ENCODE data around the gene CCDC74A.
"Not testable (repeated sequence)": the region's sequence is repeated elsewhere in the genome, so short reads cannot be mapped to it uniquely, and the experiment has no call there.

The CCDC74A gene

DNA sequence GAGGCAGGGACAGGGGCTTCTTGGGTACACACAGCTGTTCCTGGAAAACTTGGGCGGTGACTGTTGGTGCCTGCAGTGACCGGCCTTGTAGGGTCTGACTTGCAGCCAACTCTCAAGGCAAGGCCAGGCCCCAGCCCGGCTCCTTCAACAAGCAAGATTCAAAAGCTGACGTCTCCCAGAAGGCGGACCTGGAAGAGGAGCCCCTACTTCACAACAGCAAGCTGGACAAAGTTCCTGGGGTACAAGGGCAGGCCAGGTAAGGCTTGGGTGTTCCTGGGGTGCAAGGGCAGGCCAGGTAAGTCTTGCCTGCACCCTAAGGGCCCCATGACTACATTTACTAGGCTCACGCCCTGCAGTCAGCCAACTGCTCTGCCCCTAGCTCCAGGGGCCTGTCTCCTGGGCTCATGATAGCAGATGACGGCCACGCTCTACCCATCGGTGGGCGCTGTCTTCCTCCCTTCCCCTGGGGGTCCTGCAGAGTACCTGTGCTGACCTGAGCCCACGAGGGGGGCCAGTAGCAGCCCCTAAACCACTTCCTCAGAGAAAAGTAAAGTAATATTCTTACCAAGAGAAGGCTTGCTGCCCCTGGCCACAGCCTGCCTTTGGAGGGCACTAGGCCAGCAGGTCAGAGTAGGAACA is 4.0 kb downstream of the CCDC74A start:
- not testable (repeated sequence) for H3K4me3 ChIP-seq (ENCODE audit: insufficient read depth in 1 of 2, low read depth in 1 of 2, low read length in 2 of 2); H3K27ac ChIP-seq (ENCODE audit: low read length, poor library complexity, severe bottlenecking); H2BK15ac ChIP-seq (ENCODE audit: low read depth, poor library complexity, severe bottlenecking); H3K4me1 ChIP-seq (ENCODE audit: control insufficient read depth, insufficient read depth, low read depth, low read length); H3K27me3 ChIP-seq (ENCODE audit: control insufficient read depth in 1 of 2, insufficient read depth in 1 of 2, low read length in 2 of 2); H3K36me3 ChIP-seq (ENCODE audit: control insufficient read depth in 1 of 2, insufficient read depth in 2 of 2, low read depth in 1 of 2, low read length in 2 of 2); H4K91ac ChIP-seq (ENCODE audit: low read length); H3K23ac ChIP-seq (ENCODE audit: low read length in 2 of 2); H2BK12ac ChIP-seq (ENCODE audit: low read length in 2 of 2); H3K14ac ChIP-seq (ENCODE audit: low read length in 2 of 2); H4K8ac ChIP-seq (ENCODE audit: low read length); H2BK120ac ChIP-seq (ENCODE audit: low read depth, low read length); H3K4ac ChIP-seq (ENCODE audit: low read depth in 1 of 2, low read length in 2 of 2); H2BK5ac ChIP-seq (ENCODE audit: low read depth, low read length, poor library complexity, severe bottlenecking); H2AK5ac ChIP-seq (ENCODE audit: low read length, severe bottlenecking); H3K18ac ChIP-seq (ENCODE audit: low read depth in 1 of 2, low read length in 2 of 2); H3K79me1 ChIP-seq (replicated peaks; ENCODE audit: low read length, poor library complexity, severe bottlenecking); H2AFZ ChIP-seq (ENCODE audit: low read depth, low read length); H3K9ac ChIP-seq (ENCODE audit: low read length); H3K4me2 ChIP-seq (ENCODE audit: low read length, poor library complexity, severe bottlenecking); H3K9me3 ChIP-seq (ENCODE audit: control insufficient read depth, low read length); DNase-seq
- 95% methylated on average over 4 of the region's 11 CpGs for WGBS

DNA sequence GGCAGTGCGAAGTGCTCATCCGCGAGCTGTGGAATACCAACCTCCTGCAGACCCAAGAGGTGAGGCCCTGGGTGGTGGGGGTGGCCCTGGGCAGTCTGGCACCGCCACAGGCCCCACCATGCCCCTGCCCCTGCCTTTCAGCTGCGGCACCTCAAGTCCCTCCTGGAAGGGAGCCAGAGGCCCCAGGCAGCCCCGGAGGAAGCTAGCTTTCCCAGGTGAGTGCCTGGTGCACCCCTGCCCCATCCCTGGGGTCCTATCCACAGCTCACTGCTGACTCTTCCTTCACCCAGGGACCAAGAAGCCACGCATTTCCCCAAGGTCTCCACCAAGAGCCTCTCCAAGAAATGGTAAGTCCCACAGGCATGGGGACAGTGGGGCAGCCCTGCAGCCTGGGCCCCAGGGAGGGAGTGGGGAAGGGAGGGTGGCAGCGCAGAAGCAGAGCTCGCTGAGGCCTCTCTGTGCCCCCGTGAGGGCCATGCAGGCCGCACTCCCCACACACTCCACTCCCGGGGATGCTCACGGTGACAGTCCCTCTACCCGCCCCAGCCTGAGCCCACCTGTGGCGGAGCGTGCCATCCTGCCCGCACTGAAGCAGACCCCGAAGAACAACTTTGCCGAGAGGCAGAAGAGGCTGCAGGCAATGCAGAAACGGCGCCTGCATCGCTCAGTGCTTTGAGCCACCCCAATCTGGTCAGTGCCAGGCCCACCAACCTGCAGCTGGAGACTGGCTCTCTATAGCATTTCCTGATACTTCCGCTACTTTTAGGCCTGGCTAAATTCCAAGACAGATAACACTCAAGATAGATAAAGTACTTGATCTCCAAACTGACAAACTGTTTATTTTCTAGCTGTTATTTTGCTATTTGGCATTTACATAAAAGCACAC is 5.3 kb downstream of the CCDC74A start:
- not testable (repeated sequence) for H3K36me3 ChIP-seq (ENCODE audit: control insufficient read depth in 1 of 2, insufficient read depth in 2 of 2, low read depth in 1 of 2, low read length in 2 of 2); H3K9me3 ChIP-seq (ENCODE audit: control insufficient read depth, low read length); H2BK15ac ChIP-seq (ENCODE audit: low read depth, poor library complexity, severe bottlenecking); H4K91ac ChIP-seq (ENCODE audit: low read length); H2BK12ac ChIP-seq (ENCODE audit: low read length in 2 of 2); H3K18ac ChIP-seq (ENCODE audit: low read depth in 1 of 2, low read length in 2 of 2); H2BK120ac ChIP-seq (ENCODE audit: low read depth, low read length); H3K4me2 ChIP-seq (ENCODE audit: low read length, poor library complexity, severe bottlenecking); DNase-seq; H3K14ac ChIP-seq (ENCODE audit: low read length in 2 of 2); H3K23ac ChIP-seq (ENCODE audit: low read length in 2 of 2); H3K4me1 ChIP-seq (ENCODE audit: control insufficient read depth, insufficient read depth, low read depth, low read length); H4K8ac ChIP-seq (ENCODE audit: low read length); H3K79me1 ChIP-seq (replicated peaks; ENCODE audit: low read length, poor library complexity, severe bottlenecking); H3K4ac ChIP-seq (ENCODE audit: low read depth in 1 of 2, low read length in 2 of 2); H3K27me3 ChIP-seq (ENCODE audit: control insufficient read depth in 1 of 2, insufficient read depth in 1 of 2, low read length in 2 of 2); H3K9ac ChIP-seq (ENCODE audit: low read length); H2AFZ ChIP-seq (ENCODE audit: low read depth, low read length); H3K27ac ChIP-seq (ENCODE audit: low read length, poor library complexity, severe bottlenecking); H3K4me3 ChIP-seq (ENCODE audit: insufficient read depth in 1 of 2, low read depth in 1 of 2, low read length in 2 of 2); H2AK5ac ChIP-seq (ENCODE audit: low read length, severe bottlenecking); H2BK5ac ChIP-seq (ENCODE audit: low read depth, low read length, poor library complexity, severe bottlenecking)
- WGBS = 92% methylated on average over 15 of the region's 23 CpGs

DNA sequence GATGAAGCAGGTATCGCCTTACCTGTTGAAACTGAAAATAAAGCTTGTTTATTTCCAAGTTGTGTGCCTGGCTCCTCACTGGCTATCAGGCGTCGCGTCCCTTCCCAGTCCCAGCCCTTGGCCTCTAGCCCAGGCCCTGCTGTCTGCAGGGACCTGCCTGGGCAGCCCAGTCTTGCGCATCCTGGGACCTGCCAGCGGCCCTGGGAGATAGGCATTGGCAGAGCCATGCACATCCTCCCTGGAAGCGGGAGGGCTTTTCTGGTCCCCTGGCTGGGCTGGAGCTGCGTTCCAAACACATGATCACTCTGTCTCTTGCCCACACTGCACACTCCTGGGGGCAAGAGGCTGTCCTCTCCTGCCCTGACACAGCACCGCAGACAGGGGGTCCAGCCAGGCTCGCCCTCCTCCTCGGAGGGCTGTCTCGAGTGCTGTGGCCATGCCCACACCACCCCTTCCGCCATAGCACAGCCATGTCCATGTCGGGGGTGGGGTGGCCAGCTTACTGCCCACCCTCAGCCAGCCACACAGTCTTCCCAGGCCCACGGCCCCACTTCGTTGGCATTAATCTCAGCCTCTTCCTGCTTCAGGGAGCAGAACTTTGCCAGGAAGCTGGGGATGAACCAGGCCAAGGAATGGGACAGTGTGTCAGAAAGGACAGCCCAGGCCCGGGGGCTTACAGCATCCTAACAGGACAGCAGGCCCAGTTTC is 6.1 kb downstream of the CCDC74A start:
- H3K9me3 ChIP-seq (ENCODE audit: control insufficient read depth, low read length); H2BK120ac ChIP-seq (ENCODE audit: low read depth, low read length); H3K23ac ChIP-seq (ENCODE audit: low read length in 2 of 2); H3K4me3 ChIP-seq (ENCODE audit: insufficient read depth in 1 of 2, low read depth in 1 of 2, low read length in 2 of 2); H3K18ac ChIP-seq (ENCODE audit: low read depth in 1 of 2, low read length in 2 of 2); H3K27ac ChIP-seq (ENCODE audit: low read length, poor library complexity, severe bottlenecking); H4K8ac ChIP-seq (ENCODE audit: low read length); H4K91ac ChIP-seq (ENCODE audit: low read length); H2BK15ac ChIP-seq (ENCODE audit: low read depth, poor library complexity, severe bottlenecking); H3K4ac ChIP-seq (ENCODE audit: low read depth in 1 of 2, low read length in 2 of 2); H3K4me1 ChIP-seq (ENCODE audit: control insufficient read depth, insufficient read depth, low read depth, low read length); DNase-seq; H3K36me3 ChIP-seq (ENCODE audit: control insufficient read depth in 1 of 2, insufficient read depth in 2 of 2, low read depth in 1 of 2, low read length in 2 of 2); H3K4me2 ChIP-seq (ENCODE audit: low read length, poor library complexity, severe bottlenecking); H2AK5ac ChIP-seq (ENCODE audit: low read length, severe bottlenecking); H2AFZ ChIP-seq (ENCODE audit: low read depth, low read length); H3K9ac ChIP-seq (ENCODE audit: low read length); H3K27me3 ChIP-seq (ENCODE audit: control insufficient read depth in 1 of 2, insufficient read depth in 1 of 2, low read length in 2 of 2); H2BK5ac ChIP-seq (ENCODE audit: low read depth, low read length, poor library complexity, severe bottlenecking); H2BK12ac ChIP-seq (ENCODE audit: low read length in 2 of 2); H3K79me1 ChIP-seq (replicated peaks; ENCODE audit: low read length, poor library complexity, severe bottlenecking); H3K14ac ChIP-seq (ENCODE audit: low read length in 2 of 2): not testable (repeated sequence)
- 94% methylated on average over 15 of the region's 17 CpGs for WGBS

DNA sequence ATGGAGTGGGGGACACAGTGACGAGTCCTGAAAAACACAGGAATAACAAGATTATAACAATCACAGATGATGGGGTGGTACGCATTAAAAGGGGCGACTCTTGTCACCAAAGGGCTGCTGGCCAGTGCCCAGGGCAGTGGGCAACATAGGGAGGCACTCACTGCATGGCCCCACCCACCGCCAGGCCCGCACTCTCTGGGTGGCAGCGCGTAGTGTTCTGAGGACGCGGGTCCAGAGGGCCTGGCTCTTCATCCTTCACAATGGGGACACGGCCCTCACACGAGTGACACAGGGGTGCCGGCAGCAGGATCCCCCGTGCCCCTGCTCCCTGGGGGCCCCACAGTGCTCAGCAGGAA is 6.6 kb downstream of the CCDC74A start:
- not testable (repeated sequence) for H3K4me3 ChIP-seq (ENCODE audit: insufficient read depth in 1 of 2, low read depth in 1 of 2, low read length in 2 of 2); H2BK5ac ChIP-seq (ENCODE audit: low read depth, low read length, poor library complexity, severe bottlenecking); H3K9ac ChIP-seq (ENCODE audit: low read length); H3K23ac ChIP-seq (ENCODE audit: low read length in 2 of 2); H3K27ac ChIP-seq (ENCODE audit: low read length, poor library complexity, severe bottlenecking); H2AK5ac ChIP-seq (ENCODE audit: low read length, severe bottlenecking); H3K4ac ChIP-seq (ENCODE audit: low read depth in 1 of 2, low read length in 2 of 2); H3K14ac ChIP-seq (ENCODE audit: low read length in 2 of 2); DNase-seq; H2BK12ac ChIP-seq (ENCODE audit: low read length in 2 of 2); H2BK120ac ChIP-seq (ENCODE audit: low read depth, low read length); H3K4me2 ChIP-seq (ENCODE audit: low read length, poor library complexity, severe bottlenecking); H3K79me1 ChIP-seq (replicated peaks; ENCODE audit: low read length, poor library complexity, severe bottlenecking); H3K4me1 ChIP-seq (ENCODE audit: control insufficient read depth, insufficient read depth, low read depth, low read length); H2BK15ac ChIP-seq (ENCODE audit: low read depth, poor library complexity, severe bottlenecking); H3K36me3 ChIP-seq (ENCODE audit: control insufficient read depth in 1 of 2, insufficient read depth in 2 of 2, low read depth in 1 of 2, low read length in 2 of 2); H4K91ac ChIP-seq (ENCODE audit: low read length); H4K8ac ChIP-seq (ENCODE audit: low read length); H3K9me3 ChIP-seq (ENCODE audit: control insufficient read depth, low read length); H2AFZ ChIP-seq (ENCODE audit: low read depth, low read length); H3K27me3 ChIP-seq (ENCODE audit: control insufficient read depth in 1 of 2, insufficient read depth in 1 of 2, low read length in 2 of 2); H3K18ac ChIP-seq (ENCODE audit: low read depth in 1 of 2, low read length in 2 of 2)
- 87% methylated on average over 2 of the region's 13 CpGs for WGBS
